NCI-H1694 (cell line): Measurements from ENCODE around the gene TCP1.
"Not testable (repeated sequence)": the region's sequence is repeated elsewhere in the genome, so short reads cannot be mapped to it uniquely, and the experiment has no call there.

Source experiments
- DNase-seq: peaks from one replicate; lab custom pipeline; 2025; lab: John Stamatoyannopoulos, UW

The TCP1 gene

DNA sequence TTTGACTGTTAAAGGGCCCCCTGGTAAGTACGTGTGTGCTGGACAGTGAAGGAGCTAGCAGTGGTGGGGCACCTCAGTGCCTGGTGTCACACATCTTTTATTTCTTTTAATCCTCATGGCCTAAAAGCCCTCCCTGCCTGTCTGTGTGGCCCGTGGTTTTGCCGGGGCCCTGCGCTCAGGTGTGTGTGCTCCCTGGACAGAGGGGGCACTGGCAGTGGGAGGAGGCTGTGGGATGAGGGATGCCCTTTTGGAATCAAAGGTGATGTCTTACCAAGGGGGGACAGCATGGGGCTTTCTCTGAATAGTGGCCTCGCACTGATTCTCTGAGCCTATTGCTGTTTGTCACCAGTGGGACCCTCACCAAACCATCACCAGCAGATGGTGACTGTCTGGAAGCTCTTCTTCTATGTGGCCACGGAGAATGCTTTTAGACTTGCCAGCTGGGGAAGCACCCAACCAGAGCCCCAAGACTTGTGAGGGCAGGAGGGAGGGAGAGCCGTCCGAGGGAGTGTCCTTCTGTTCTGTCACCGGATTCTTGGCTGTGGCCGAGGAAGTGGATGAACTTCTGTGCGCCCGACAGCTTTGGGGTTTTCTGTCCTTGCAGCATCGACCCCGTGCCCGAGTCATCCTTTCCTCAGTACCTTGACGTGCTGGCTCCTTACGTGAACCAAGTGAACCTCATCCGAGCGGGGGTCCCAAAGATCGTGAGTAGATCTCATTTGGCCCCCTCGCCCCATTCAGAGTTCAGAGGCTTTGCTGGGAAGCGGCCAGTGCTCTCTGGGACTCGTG lies 28.7 kb upstream of the TCP1 start:
- no peak for DNase-seq

DNA sequence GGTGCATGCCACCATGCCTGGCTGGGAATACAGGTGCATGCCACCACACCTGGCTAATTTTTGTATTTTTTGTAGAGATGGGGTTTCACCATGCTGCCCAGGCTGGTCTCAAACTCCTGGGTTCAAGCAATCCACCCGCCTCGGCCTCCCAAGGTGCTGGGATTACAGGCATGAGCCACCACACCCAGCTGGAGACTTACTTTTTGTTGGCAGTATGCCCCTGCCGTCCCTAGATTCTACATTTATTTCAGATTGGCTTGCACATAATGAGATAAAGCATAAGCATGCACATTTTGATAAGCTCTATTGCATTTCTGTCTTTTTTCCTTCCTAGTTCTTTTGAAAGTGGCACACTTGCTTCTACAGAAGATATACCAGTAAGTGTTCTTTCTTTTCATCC lies 27.4 kb upstream of the TCP1 start:
- not testable (repeated sequence) for DNase-seq

DNA sequence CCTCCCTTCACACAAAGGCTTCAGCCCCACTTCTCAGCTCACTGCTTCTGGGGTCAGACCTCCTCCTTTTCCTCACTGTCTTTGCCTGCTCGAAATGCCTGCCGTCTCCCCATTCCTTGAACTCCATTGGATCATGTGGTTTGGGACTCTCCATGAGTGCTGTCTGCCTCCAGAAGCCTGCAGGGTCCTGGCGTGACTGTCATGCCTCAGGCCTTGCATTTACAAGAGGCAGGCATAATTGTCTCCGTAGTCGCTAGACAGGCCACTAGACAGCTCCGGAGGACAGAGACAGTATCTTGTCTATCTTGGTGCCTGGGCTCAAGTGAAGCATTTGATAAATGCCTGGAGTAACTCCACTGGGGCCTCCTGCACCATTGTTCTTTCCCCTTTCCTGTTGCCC lies 26.0 kb upstream of the TCP1 start:
- no peak for DNase-seq

DNA sequence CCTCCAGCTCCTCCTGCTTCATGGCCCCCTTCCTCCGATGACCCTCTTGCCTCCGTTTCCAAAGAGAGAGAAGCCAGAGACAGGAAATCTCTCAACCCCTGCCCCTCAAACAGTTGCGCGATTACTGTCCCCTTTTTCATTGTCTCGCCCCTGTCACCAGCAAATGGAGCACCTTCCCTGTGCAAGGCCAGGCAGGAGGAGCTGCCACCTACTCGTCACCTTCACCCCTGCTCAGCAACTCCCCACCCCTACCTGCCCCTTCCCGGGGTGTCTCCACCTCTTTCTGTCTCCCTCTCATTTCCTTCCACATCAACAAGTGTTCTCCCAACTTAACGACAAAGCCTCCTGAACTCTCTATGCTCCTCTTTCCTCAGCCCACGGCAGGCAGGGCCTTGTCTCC lies 24.4 kb upstream of the TCP1 start:
- DNase-seq, result no peak

DNA sequence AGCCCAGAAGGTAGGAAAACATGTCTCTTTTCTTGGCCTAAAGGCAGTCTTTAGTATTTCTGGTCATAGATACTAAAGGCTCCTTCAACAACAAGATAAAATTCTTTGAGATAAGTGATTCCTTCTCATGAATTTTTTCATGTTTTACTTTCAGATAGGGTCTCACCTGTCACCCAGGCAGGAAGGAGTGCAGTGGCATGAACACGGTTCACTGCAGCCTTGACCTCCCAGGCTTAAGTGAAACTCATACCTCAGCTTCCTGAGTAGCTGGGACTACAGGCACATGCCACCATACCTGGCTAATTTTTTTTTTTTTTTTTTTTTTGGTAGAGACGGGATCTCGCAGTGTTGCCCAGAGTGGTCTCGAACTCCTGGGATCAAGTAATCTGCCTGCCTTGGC lies 19.7 kb upstream of the TCP1 start:
- no peak for DNase-seq

DNA sequence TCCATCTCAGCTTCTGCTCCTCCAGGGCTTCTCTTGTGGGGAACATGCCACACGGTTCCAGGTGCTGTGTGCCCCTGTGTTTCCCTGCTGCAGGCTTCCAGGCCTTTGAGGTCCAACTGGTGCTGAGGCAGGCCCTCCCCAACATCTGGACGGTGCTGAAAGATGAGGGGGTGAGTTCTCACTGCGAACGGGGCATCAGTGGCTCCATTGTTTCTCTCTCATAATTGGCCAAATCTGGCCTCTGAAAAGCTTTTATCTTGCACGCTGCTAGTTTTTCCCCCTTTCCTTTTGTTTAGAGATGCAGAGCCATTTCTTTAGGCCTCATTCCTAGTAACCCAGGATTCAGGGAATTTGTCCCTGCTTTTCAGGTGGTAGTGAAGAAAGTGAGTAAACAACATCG lies 19.2 kb upstream of the TCP1 start:
- no peak for DNase-seq

DNA sequence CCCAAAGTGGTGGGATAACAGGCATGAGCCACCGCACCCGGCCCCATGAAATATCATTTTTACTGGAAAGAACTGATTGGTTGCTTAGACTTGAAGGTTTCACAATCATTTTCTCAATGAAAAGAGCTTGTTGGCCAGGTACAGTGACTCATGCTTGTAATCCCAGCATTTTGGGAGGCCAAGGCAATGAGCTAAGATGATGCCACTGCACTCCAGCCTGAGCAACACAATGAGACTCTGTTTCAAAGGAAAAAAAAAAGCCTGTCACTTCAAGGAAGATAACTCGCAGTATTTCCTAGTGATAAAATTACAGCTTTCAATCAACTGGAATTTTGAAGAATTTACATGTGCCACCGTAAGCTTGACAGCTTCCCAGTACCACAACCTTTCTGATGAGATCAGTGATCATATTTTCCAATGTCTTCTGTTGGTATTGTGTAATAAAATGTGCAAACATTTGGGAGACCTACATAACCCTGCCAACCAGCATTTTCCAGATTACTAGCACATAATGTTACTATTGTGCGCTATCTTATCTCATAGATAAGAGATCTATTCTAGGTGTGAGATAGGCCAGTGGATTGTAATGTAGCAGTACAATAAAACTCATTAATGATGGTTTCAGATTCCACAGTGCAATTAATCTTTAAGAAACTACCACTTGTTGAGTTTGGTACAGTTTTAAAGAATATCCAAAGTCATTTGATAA lies 17.9 kb upstream of the TCP1 start:
- no peak for DNase-seq

DNA sequence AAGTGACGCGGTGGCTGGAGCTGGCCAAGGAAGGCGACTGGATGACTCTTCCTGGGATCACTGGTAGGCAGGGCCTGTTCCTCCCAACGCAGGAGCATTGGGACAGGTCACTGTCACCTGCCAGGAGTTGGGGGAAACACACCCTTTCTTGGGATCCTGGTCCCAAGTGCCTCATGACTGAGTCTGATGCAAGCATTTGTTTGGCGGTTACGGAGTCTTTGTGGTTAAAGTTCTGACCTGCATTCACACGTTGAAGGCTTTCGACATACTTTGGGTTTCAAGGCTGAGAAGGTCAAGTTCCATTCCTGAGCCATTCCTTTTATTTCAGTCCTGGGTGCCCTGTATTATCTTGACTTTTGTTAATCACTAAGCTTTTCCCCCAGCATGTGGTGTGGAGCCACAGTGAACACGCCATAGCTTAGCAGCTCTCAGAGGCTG lies 16.6 kb upstream of the TCP1 start:
- no peak for DNase-seq

DNA sequence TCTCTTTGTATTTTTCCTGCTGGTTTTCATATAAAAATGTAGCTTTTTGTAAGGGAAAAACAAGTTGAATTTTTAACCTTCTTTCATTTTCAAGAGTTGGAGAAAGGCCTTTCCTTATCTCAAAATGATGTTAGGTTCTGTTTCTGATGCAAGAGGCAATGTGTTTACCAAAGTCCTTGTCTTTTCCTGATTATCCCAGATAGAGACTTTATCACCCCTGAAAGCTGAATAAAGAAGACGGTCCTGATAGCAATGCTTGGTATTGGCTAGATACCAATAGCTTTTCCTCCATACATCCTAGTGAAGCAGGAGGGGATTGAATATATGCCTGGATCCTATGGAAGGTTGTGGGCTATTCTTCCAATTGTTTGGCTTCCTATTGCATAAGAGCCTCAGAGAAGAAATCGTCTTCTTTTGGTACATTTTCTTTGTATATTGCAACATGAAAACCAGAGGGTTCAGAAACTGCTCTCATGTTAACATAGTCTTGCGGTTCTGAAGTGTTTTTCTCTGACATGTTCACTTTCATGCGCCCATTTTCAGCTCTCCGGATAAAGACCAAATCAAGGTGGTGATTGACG lies 16.1 kb upstream of the TCP1 start:
- no peak for DNase-seq

DNA sequence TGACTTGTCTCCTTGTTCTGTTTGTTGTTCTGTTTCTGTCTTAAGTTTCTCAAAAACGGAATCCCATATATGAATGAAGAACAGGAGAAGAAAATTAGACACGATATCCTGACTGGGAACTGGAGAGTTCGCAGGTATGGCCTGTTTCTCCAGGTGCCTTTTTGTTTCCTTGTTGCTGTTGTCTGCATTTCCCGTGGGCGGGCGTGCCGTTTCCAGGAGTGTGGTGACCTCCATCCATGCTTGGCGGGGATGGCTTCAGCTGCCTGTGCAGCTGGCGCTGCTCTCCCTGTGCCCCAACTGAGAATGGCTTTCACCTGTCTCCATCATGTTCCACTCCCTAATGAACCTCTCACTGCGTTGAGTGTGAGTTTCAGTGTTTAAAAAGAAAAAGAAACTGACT lies 15.1 kb upstream of the TCP1 start:
- no peak for DNase-seq

DNA sequence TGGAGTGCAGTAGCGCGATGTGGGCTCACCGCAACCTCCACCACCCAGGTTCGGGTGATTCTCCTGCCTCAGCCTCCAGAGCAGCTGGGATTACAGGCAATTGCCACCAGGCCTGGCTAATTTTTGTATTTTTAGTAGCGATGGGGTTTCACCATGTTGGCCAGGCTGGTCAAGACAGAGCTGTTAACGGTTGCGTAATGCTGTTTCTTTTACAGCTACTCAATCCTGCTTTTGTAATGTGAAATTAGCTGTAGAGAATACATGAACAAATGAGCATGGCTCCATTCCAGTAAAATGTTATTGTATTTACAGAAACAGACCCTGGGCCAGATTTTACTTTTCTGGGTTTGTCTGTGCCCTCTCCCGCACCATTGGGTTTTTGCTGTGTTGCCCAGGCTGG lies 12.5 kb upstream of the TCP1 start:
- no peak for DNase-seq

DNA sequence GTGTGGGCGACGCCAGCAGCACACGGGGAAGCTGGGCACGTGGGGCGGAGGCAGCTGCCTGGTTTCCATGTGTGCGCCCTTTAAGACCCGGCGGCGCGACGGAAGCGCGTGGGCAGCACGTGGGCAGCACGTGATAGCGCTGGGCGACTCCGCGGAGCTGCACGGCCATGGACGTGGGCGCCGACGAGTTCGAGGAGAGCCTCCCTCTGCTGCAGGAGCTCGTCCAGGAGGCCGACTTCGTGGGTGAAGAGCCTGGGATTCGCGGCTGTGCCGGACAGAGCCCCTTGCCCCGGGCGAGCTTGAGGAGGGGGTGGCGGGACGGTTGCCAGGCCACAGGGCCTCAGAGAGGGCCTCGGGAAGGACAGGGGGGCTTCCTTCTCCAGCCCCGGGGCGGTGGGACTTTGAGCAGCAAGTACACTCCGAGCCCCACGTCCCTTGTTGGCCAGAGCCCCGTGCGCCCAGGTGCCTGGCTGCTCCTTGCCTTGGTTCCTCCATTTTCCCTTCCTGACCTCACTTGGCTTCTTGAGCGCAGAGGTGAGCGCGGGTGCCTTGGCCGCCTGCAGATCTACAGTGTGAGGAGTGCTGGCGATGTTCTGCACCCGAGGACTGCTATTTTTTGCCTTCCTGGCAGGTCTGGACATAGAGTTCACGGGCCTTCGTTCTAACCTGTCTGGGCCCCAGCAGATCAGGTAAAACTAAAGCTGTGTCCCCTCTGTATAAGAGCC lies 10.9 kb upstream of the TCP1 start, which contains the start of gene PNLDC1:
TSS of gene PNLDC1 (plus strand) at position 136 of the 725 bp plus-strand sequence. CDS start at position 168, 32 bp downstream.
- DNase-seq, result no peak

DNA sequence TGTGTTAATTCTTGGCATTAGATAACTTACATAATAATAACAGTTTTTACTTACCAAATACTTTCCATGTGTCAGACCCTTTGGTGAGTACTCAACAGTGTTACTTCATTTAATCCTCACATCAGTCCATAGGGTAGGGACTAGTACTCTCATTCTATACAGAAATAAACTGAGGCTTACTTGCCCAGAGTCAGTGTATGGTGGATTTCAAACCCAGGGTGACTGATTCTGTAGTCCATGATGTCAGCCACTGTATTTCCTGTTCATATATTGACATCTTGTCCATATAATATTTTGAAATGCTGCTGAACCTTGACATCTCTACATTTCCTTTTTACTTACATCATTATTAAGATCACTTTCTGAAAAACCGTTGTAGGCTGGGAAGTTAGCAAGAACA lies 8.2 kb upstream of the TCP1 start:
- no peak for DNase-seq

DNA sequence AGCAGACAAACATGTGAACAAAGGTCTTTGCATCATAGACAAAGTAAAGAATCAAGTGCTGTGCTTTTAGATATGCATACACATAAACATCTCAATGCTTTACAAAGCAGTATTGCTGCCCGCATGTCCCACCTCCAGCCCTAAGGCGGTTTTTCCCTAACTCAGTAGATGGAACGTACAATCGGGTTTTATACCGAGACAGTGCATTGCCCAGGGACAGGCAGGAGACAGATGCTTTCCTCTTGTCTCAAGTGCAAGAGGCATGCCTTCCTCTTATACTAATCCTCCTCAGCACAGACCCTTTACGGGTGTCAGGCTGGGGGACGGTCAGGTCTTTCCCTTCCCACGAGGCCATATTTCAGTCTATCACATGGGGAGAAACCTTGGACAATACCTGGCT lies 5.6 kb upstream of the TCP1 start:
- not testable (repeated sequence) for DNase-seq

DNA sequence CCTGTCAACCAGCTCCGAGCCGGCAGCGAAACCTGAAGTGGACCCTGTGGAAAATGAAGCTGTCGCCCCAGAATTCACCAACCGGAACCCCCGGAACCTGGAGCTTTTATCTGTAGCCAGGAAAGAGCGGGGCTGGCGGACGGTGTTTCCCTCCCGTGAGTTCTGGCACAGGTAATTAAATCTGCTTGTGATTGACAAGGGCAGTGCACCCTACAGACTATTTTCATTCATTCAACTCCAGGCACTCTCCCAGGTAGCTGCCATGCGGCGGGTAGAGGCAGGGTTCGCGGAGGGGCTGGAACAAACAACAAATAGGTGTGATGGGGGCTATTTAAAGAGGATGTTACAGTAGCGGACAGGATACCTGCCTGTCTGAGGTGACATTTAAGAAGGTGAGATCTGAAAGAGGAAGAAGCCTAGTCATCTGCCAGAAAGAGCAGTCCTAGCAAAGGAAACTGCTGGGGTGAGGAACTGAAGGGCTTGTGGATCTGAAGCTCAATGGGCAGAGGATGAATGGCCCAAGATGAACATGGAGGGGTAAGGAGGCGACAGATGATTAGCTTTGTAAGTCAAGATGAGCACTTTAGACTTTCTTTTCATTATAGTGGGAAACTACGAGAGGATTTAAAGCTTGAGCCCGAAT lies 1.7 kb upstream of the TCP1 start:
- DNase-seq, result peak; percentile 3

DNA sequence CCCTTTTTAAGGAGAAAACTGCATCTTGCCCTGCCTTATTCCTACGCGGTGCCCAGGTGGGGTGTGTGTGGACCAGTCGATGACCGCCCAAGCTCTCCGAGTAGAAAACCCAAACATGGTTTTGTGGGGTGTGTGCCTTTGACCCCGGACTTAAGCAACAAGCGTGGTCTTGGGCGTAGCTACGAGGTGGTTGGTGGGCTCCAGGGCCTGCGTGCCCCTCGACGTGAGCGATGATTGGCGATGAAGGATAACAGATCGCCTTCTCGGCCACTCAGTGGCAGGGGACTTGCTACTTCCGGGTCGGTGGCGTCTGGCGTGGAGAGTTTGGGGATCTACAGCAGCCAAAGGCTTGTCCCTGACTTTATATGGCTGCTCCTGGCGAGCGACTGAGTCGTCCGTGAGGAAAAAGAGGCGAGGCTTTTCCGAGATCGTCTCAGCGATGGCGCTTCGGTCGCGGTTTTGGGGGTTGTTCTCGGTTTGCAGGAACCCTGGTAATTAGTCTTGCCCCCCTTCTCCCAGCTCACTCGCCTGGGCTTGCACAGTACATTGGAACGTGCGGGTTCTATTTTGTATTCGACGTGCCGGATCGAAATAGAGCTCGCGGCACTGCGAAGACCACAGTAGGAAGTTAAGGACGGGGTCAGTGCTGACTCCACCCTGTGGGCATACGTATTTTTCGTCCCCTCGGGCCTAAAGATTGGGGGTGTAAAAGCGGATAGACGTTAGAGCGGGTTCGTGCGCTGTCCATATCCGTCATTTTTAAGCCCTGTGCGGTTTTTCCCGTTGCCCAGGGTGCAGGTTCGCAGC lies 950 bp upstream of the TCP1 start, which contains the start of gene MRPL18:
TSS of gene MRPL18 (plus strand) at position 319 of the 807 bp plus-strand sequence. CDS start at position 440, 121 bp downstream.
- DNase-seq, result peak; percentile 92

DNA sequence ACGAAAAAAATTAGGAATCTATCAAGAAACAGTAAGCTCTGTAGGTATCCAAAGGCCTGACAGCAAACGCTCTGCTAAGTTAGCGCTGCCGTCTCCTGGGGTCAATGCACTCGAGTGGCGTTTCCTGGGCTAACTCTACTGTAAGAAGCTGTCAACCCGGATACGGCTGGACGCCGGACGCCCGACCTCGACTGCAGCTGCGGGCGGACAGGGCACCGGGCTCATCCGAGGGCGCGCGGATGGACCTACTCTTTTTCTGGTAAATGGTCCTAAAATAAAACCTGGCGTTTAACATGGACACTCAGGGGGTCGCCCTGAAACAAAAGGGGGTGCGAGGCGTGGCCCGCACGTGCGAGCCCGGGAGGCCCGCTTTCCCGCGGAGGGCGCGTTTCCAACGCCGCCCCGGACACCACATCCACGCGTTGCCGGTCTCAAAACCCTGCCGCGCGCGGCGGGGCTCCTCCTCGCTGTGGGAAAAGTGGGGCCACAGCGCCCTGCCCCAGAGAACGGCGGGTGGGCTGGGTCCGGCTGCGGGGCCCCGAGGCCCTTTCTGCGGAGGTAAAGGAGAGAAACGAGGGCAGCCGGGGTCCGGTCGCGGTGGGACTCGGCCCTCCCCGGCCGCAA lies 537 bp downstream of the TCP1 start:
- no peak for DNase-seq

DNA sequence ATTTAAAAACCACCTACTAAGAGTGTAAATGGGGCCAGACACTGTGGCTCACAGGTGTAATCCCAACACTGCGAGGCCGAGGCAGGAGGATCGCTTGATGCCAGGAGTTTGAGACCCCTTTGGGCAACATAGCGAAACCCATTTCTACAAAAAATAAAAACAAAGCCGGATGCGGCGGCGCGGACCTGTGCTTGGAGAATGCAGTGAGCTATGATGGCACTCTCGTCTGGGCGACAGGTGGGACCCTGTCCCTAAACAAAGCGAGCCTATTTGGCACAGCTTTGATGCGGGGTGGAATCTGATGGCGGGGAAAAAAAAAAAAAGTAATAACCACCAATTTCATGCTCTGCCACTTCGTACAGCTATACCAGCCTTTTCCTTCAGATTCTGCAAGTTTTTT lies 1.1 kb downstream of the TCP1 start:
- DNase-seq, result no peak

DNA sequence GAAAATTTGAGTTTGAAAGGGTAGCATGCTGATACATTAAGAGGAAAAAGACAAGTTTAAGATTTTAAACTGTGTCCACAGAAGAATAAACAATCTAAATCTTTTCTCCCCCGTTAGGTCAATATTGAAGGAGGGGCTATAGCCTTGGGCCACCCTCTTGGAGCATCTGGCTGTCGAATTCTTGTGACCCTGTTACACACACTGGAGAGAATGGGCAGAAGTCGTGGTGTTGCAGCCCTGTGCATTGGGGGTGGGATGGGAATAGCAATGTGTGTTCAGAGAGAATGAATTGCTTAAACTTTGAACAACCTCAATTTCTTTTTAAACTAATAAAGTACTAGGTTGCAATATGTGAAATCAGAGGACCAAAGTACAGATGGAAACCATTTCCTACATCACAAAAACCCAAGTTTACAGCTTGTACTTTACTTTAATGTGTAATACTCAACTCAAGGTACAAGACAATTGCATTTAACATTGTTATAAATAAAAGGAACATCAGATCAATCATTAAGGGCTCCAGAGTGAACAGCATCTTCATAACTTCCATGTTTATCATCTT lies 10.8 kb downstream of the TCP1 start:
- no peak for DNase-seq

DNA sequence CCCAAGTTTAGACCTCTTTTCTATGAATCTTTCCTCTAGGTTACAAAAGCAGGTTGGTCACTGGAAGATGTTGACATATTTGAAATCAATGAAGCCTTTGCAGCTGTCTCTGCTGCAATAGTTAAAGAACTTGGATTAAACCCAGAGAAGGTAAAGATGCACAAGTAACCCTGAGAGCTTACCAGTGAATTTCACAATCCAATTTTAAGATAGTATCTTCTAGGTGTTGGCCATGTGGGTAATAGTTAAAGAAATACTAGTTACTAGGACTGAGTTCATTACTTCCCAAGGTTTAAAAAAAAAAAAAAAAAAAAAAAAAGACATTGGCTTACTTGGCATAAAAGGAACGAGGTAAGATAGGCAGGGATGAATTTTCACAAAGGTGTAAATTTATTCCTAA lies 11.3 kb downstream of the TCP1 start:
- DNase-seq, result no peak
